Cardiac muscle cell (in vitro differentiated cells and primary cell): ENCODE measurements around the gene YIPF2. TPM values are rescaled to one million over a fixed set of nuclear protein-coding genes. Genes with fewer than 3 reads are reported as not detected.

Source experiments
- DNase-seq, 2 donors: peaks; one replicate each; pipeline versions ENCODE4 v3.0.0 to v3.0.0-alpha.2; 2010 to 2017; ENCODE audit warnings: low read depth in 1 of 2, low spot score in 1 of 2
- H3K27ac ChIP-seq: fragments of 200-600 bp; sonication (generic); 2 replicates; pipeline ENCODE4 v1.5.1; 2016
- H3K27me3 ChIP-seq: fragments of 200-600 bp; sonication (generic); 2 replicates; pipeline ENCODE4 v1.6.0; 2016; ENCODE audit warnings: control low read depth
- H3K36me3 ChIP-seq: fragments of 200-600 bp; sonication (generic); 2 replicates; pipeline ENCODE4 v1.5.1; 2016; ENCODE audit warnings: control low read depth
- H3K4me1 ChIP-seq: fragments of 200-600 bp; sonication (generic); 2 replicates; pipeline ENCODE4 v1.8.1; 2017; ENCODE audit warnings: low read depth, mild to moderate bottlenecking, mixed run types
- H3K4me3 ChIP-seq: fragments of 200-600 bp; sonication (generic); 2 replicates; pipeline ENCODE4 v1.5.1; 2016; ENCODE audit warnings: mild to moderate bottlenecking
- H3K9me3 ChIP-seq: fragments of 200-600 bp; sonication (generic); 2 replicates; pipeline ENCODE4 v1.5.1; 2017; ENCODE audit warnings: low read depth, mild to moderate bottlenecking, control low read depth
- polyA plus RNA-seq: library from polyadenylated mRNA; unstranded; fragments of >200 nt; fragmentation: Nextera tagmentation; extraction: Ambion mirVana; gene quantifications from 2 replicates; pipeline ENCODE4 v1.2.1, GENCODE V29; 2016
- total RNA-seq: library from RNA; depleted of rRNA; stranded (reverse); fragments of >200 nt; gene quantifications from 2 replicates; pipeline ENCODE4 v1.2.3, GENCODE V29; 2016
- TF ChIP-seq, protein P1 (sequence below): IDR thresholded peaks from 2 replicates; pipeline ENCODE4 v1.5.1; 2012; ENCODE audit warnings: low read depth, mild to moderate bottlenecking, low read length

The YIPF2 gene
- total and polyA plus RNA-seq, 2 experiments from 2014 or later = 38.9 to 67.2 TPM

DNA sequence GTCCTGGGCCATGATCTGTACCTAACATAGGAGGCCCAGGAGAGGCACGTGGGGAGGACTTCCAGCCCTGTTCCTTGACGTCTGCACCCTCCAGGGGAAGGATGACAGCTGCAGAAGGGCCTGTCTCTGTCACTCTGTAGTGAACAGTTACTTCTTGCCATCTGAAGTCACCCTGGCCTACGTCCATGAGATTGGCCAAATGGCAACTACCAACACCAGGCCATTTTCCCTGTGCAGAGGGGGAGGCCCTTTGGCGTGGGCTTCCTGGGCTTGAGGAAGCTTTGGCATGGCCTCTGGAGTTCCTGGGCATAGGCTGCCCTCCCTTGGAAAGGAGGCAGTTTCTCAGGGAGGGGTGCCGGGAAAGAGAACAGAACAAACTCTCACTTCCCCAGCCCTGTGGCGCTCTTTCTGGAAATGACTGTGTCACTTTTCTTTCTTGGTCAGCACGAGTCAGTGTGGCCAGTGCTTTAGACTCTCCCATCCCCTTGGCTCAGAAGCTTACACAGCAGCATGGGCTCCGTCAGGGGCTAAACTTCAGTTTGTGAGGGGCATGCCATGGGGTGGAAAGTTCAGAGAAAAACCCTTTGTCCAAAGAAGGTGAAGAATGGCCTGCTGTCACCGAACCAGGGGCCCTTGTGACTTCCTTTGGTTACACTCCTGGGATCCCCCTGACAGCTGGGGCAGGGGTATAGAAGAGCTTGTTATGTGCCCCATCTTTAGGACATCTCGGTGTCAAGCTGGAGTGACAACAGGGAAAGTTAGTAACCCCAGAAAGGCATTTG, 51.8 kb downstream of the YIPF2 start:
- Histone ChIP-seq H3K27me3 (no peaks in the 10 kb centered on the region), H3K4me3 (no peak overlapping the region), H3K36me3 (no peaks in the 10 kb centered on the region), H3K4me1 (peaks cover 25% of the 10 kb centered on the region), H3K9me3 (no peaks in the 10 kb centered on the region), H3K27ac (peak overlapping the region; percentile 76)
- no peak for DNase-seq
- TF ChIP-seq, protein P1, sequence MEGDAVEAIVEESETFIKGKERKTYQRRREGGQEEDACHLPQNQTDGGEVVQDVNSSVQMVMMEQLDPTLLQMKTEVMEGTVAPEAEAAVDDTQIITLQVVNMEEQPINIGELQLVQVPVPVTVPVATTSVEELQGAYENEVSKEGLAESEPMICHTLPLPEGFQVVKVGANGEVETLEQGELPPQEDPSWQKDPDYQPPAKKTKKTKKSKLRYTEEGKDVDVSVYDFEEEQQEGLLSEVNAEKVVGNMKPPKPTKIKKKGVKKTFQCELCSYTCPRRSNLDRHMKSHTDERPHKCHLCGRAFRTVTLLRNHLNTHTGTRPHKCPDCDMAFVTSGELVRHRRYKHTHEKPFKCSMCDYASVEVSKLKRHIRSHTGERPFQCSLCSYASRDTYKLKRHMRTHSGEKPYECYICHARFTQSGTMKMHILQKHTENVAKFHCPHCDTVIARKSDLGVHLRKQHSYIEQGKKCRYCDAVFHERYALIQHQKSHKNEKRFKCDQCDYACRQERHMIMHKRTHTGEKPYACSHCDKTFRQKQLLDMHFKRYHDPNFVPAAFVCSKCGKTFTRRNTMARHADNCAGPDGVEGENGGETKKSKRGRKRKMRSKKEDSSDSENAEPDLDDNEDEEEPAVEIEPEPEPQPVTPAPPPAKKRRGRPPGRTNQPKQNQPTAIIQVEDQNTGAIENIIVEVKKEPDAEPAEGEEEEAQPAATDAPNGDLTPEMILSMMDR = no peak

DNA sequence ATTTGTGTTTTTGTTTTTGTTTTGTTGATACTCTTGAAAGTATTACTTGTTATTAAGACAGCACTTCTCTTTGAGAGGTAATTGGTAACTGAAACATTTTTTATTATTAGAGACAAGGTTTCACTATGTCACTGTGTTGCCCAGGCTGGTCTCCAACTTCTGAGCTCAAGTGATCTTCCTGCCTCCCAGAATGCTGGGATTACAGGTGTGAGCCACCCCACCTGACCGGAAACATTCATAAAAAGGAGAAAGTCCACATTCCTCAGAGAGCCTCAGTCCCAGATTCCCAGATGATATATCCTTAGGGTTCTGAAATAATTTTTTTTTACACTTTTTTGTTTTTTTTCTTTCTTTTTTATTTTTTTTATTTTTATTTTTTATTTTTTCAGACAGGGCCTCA, 54.4 kb downstream of the YIPF2 start:
- H3K4me1 ChIP-seq = peaks cover 6% of the 10 kb centered on the region
- TF ChIP-seq, protein P1 = no peak
- no peaks in the 10 kb centered on the region for H3K27me3 ChIP-seq
- no peaks in the 10 kb centered on the region for H3K36me3 ChIP-seq
- H3K9me3 ChIP-seq = no peaks in the 10 kb centered on the region
- H3K27ac ChIP-seq = no peak overlapping the region
- H3K4me3 ChIP-seq = no peak overlapping the region
- DNase-seq = no peak

DNA sequence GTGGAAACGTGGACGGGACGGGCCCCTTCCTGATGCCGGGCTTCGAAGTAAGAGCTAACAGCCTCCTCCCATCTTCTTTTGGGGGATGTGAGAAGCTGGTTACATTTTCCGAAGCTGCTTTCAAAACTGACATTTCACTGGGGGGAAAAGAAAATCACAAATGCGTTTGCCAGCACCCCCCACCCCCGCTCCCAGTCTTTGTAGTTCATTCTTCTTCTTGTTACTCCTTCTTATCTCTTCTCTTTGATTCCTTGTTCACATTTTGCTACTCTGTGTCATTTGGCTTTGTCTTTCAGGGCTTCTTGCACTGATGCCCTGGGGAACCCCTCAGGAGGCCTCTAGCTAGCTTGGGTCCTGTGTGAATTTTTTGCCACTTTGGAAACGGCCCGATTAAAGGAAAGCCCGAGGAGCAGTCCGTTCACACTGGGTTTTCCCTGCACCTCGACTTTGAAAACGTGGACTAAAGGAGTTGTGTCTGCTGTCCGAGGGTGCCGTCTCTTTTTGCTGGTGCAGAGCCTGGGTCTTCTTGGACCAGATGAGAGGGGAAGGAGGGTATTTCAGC, 55.8 kb downstream of the YIPF2 start:
- H3K36me3 ChIP-seq = no peaks in the 10 kb centered on the region
- no peaks in the 10 kb centered on the region for H3K9me3 ChIP-seq
- peak overlapping the region; percentile 96 for H3K27ac ChIP-seq
- peaks cover 6% of the 10 kb centered on the region for H3K4me1 ChIP-seq
- H3K4me3 ChIP-seq = peak overlapping the region; percentile 95
- DNase-seq = no peak
- TF ChIP-seq, protein P1 = no peak
- H3K27me3 ChIP-seq = no peaks in the 10 kb centered on the region

Other genes with a start within 250 kb of the YIPF2 start
- 30.6 and 35.0 TPM in 2 replicates for gene QTRT1, start 227.2 kb downstream of the YIPF2 start, total RNA-seq
- gene QTRT1, start 227.2 kb downstream of the YIPF2 start, polyA plus RNA-seq = 70.8 and 84.1 TPM in 2 replicates
- 122 and 124 TPM in 2 replicates for gene DNM2, start 210.6 kb downstream of the YIPF2 start, total RNA-seq
- 132 and 146 TPM in 2 replicates for gene DNM2, start 210.6 kb downstream of the YIPF2 start, polyA plus RNA-seq
- 77.5 and 83.1 TPM in 2 replicates for gene TMED1, start 92.4 kb downstream of the YIPF2 start, total RNA-seq
- 131 and 137 TPM in 2 replicates for gene TMED1, start 92.4 kb downstream of the YIPF2 start, polyA plus RNA-seq
- 0.33 TPM in 1 of 2 replicates, not detected in the other for gene C19orf38, start 80.2 kb downstream of the YIPF2 start, total RNA-seq
- 0.64 and 1.1 TPM in 2 replicates for gene C19orf38, start 80.2 kb downstream of the YIPF2 start, polyA plus RNA-seq
- gene CARM1, start 57.1 kb downstream of the YIPF2 start, total RNA-seq = 90.7 and 92.6 TPM in 2 replicates
- 46.8 and 81.2 TPM in 2 replicates for gene CARM1, start 57.1 kb downstream of the YIPF2 start, polyA plus RNA-seq
- gene TIMM29, start 172 bp upstream of the YIPF2 start, total RNA-seq = 52.2 and 54.5 TPM in 2 replicates
- 31.3 and 41.7 TPM in 2 replicates for gene TIMM29, start 172 bp upstream of the YIPF2 start, polyA plus RNA-seq
- gene SMARCA4, start 32.4 kb upstream of the YIPF2 start, total RNA-seq = 135 and 212 TPM in 2 replicates
- 178 and 181 TPM in 2 replicates for gene SMARCA4, start 32.4 kb upstream of the YIPF2 start, polyA plus RNA-seq
- gene LDLR, start 160.8 kb upstream of the YIPF2 start, total RNA-seq = 98.6 and 120 TPM in 2 replicates
- gene LDLR, start 160.8 kb upstream of the YIPF2 start, polyA plus RNA-seq = 57.8 and 107 TPM in 2 replicates
- 15.8 and 127 TPM in 2 replicates for gene SPC24, start 227.1 kb upstream of the YIPF2 start, total RNA-seq
- 7.1 and 25.8 TPM in 2 replicates for gene SPC24, start 227.1 kb upstream of the YIPF2 start, polyA plus RNA-seq